K562 (cell line): ENCODE data around the gene PPAT. TPM values are rescaled to one million over a fixed set of nuclear protein-coding genes. Genes with fewer than 3 reads are reported as not detected.
A peak's percentile ranks its signal among the peaks of the same experiment; 100 is the strongest.

Source experiments
- CC2D1A ChIP-seq: fragments of 450-650 bp; IDR thresholded peaks from 2 replicates; pipeline ENCODE4 v1.6.1; 2017; ENCODE audit warnings: mild to moderate bottlenecking
- CEBPG ChIP-seq, 3 experiments: fragments of 200-800 bp in 1 of 3; sonication (Bioruptor generic) in 1 of 3; sonication (generic) in 1 of 3; formaldehyde crosslinking in 1 of 3; IDR thresholded peaks in 2 of 3; conservative IDR thresholded peaks in 1 of 3; 2 replicates each; pipeline versions ENCODE4 v1.6.1 to v1.8.0; 2016 to 2022; ENCODE audit warnings: missing compliant biosample characterization in 2 of 3, missing genetic modification characterization in 2 of 3, mild to moderate bottlenecking in 1 of 3, missing genetic modification reagents in 1 of 3
- E2F6 ChIP-seq, 2 experiments: IDR thresholded peaks; 2 replicates each; pipeline ENCODE4 v1.6.1; 2011; ENCODE audit warnings: borderline replicate concordance in 1 of 2, control low read depth in 1 of 2, low read depth in 1 of 2, low read length in 1 of 2, mild to moderate bottlenecking in 1 of 2, mixed read lengths in 1 of 2, moderate library complexity in 1 of 2; ENCODE audit not compliant: insufficient read depth in 1 of 2, insufficient read length in 1 of 2, poor library complexity in 1 of 2, severe bottlenecking in 1 of 2; ENCODE audit errors: extremely low read depth in 1 of 2
- EZH2 ChIP-seq: IDR thresholded peaks from 2 replicates; pipeline ENCODE4 v1.6.1; 2012; ENCODE audit warnings: low read depth, mild to moderate bottlenecking, inconsistent platforms, low read length, borderline replicate concordance
- GATAD2B ChIP-seq: fragments of 450-650 bp; IDR thresholded peaks from 2 replicates; pipeline ENCODE4 v1.6.1; 2017; ENCODE audit warnings: mild to moderate bottlenecking, borderline replicate concordance
- GTF2B ChIP-seq: IDR thresholded peaks from 2 replicates; pipeline ENCODE4 v1.6.1; 2011; ENCODE audit not compliant: insufficient read length; ENCODE audit errors: extremely low read depth
- HDAC1 ChIP-seq, 2 experiments: fragments of 450-650 bp; IDR thresholded peaks; 2 replicates each; pipeline ENCODE4 v1.6.1; 2016 to 2017; ENCODE audit warnings: inconsistent platforms in 1 of 2, mild to moderate bottlenecking in 1 of 2, moderate library complexity in 1 of 2
- HNRNPLL ChIP-seq: fragments of 200-400 bp; formaldehyde crosslinking; IDR thresholded peaks from 2 replicates; pipeline ENCODE4 v1.6.1; 2017; ENCODE audit warnings: low read length, low read depth, mild to moderate bottlenecking; ENCODE audit not compliant: poor library complexity, severe bottlenecking
- LCOR ChIP-seq: sonication (generic); formaldehyde crosslinking; IDR thresholded peaks from 2 replicates; pipeline ENCODE4 v1.8.0; 2022; ENCODE audit warnings: mild to moderate bottlenecking, missing genetic modification reagents
- MBD1 ChIP-seq: fragments of 250-450 bp; sonication (Bioruptor Pico); IDR thresholded peaks from 2 replicates; pipeline ENCODE4 v1.8.0; 2022; ENCODE audit warnings: inconsistent platforms
- NELFE ChIP-seq: IDR thresholded peaks from 2 replicates; pipeline ENCODE4 v1.6.1; 2011; ENCODE audit warnings: mild to moderate bottlenecking; ENCODE audit not compliant: insufficient read depth, insufficient read length
- RNF2 ChIP-seq: sonication (generic); IDR thresholded peaks from 2 replicates; pipeline ENCODE4 v1.6.1; 2016
- USF2 ChIP-seq: sonication (generic); formaldehyde crosslinking; IDR thresholded peaks from 2 replicates; pipeline ENCODE4 v1.5.0; 2020; ENCODE audit warnings: missing genetic modification reagents
- ZBTB1 ChIP-seq: sonication (generic); formaldehyde crosslinking; IDR thresholded peaks from 2 replicates; pipeline ENCODE4 v1.8.1; 2023; ENCODE audit warnings: missing genetic modification reagents, low read depth, mild to moderate bottlenecking, borderline replicate concordance
- ZBTB2 ChIP-seq: fragments of 450-650 bp; IDR thresholded peaks from 2 replicates; pipeline ENCODE4 v1.6.1; 2016; ENCODE audit warnings: antibody characterized with exemption
- ZKSCAN1 ChIP-seq: fragments of 150-350 bp; IDR thresholded peaks from 2 replicates; pipeline ENCODE4 v1.6.1; 2016; ENCODE audit warnings: low read depth, low read length
- ZNF124 ChIP-seq: sonication (generic); formaldehyde crosslinking; IDR thresholded peaks from 2 replicates; pipeline ENCODE4 v1.8.1; 2022; ENCODE audit warnings: missing genetic modification reagents
- ZNF324 ChIP-seq: fragments of 250-450 bp; sonication (Bioruptor Pico); IDR thresholded peaks from 2 replicates; pipeline ENCODE4 v1.4.0; 2020; ENCODE audit warnings: mild to moderate bottlenecking
- ZNF41 ChIP-seq: fragments of 250-450 bp; sonication (Bioruptor Pico); conservative IDR thresholded peaks from 2 replicates; pipeline ENCODE4 v1.4.0; 2020; ENCODE audit warnings: mild to moderate bottlenecking
- ZNF57 ChIP-seq: fragments of 450-650 bp; formaldehyde crosslinking; IDR thresholded peaks from 2 replicates; pipeline ENCODE4 v1.4.0; 2020; ENCODE audit warnings: mild to moderate bottlenecking, moderate library complexity
- ZNF695 ChIP-seq: fragments of 450-650 bp; formaldehyde crosslinking; IDR thresholded peaks from 2 replicates; pipeline ENCODE4 v1.4.0; 2020; ENCODE audit warnings: mild to moderate bottlenecking, moderate library complexity
- ZNF717 ChIP-seq: fragments of 250-450 bp; sonication (Bioruptor Pico); IDR thresholded peaks from 2 replicates; pipeline ENCODE4 v1.5.0; 2021
- polyA plus RNA-seq, 8 experiments: library from polyadenylated mRNA; depleted of rRNA in 4 of 8; stranded (reverse) in 5 of 8; unstranded in 3 of 8; fragments of >200 nt; fragmentation: Nextera tagmentation in 2 of 8; fragmentation: Illumina TruSeq in 1 of 8; extraction: Ambion mirVana in 2 of 8; extraction: Trizol in 1 of 8; gene quantifications; 2 replicates each; pipeline versions ENCODE4 v1.2.1 to v1.2.3, GENCODE V29; 2011 to 2014; ENCODE audit warnings: inconsistent platforms in 1 of 8, missing spikeins in 1 of 8
- total RNA-seq, 7 experiments: library from RNA; depleted of rRNA in 6 of 7; stranded (reverse); fragments of >200 nt in 6 of 7; fragmentation: Illumina TruSeq in 2 of 7; extraction: Trizol in 2 of 7; gene quantifications; 2 replicates each; pipeline versions ENCODE4 v1.2.1 to v1.2.3, GENCODE V29; 2011 to 2021; ENCODE audit warnings: low replicate concordance in 1 of 7

PPAT gene
- total and polyA plus RNA-seq, 9 of the 15 experiments (the other 6 are each of a cell fraction or from before 2014, with no cell fraction given) = 36.2 to 75.8 (median 55.5) TPM

GRCh38 chr4:56435140-56435926 is at the start of gene PPAT (continued):
- no peak; the same call in 1 of the 2 replicates for TF ChIP-seq USF2 (CRISPR knock-in tag)
- no peak for TF ChIP-seq ZNF695
- TF ChIP-seq HNRNPLL = no peak
- TF ChIP-seq EZH2 = no peak
- no peak for TF ChIP-seq ZNF717 (CRISPR knock-in tag)
- TF ChIP-seq MBD1 (CRISPR knock-in tag) = no peak
- peak; percentile 10 for TF ChIP-seq RNF2
- TF ChIP-seq NELFE = no peak
- no peak for TF ChIP-seq ZKSCAN1
- no peak for TF ChIP-seq ZNF324 (CRISPR knock-in tag)
- TF ChIP-seq LCOR (CRISPR knock-in tag) = peak; percentile 66; the same call in 1 of the 2 replicates
- no peak for TF ChIP-seq GTF2B
- peak; percentile 87 to 93 for TF ChIP-seq E2F6 (IDR thresholded peaks at IDR 0.05; ENCODE audit: borderline replicate concordance in 1 of 2, extremely low read depth in 1 of 2, insufficient read depth in 1 of 2, insufficient read length in 1 of 2, low read depth in 1 of 2, low read length in 1 of 2, poor library complexity in 1 of 2, severe bottlenecking in 1 of 2)
- TF ChIP-seq ZNF57 (CRISPR knock-in tag) = no peak
- TF ChIP-seq CEBPG (CRISPR knock-in tag; IDR thresholded peaks at IDR 0.05) = no peak
- TF ChIP-seq CEBPG (tag; conservative IDR thresholded peaks at IDR 0.05 in 1 of 2, IDR thresholded peaks at IDR 0.05 in 1 of 2) = no peak
- peak; percentile 38; the same call in 1 of the 2 replicates for TF ChIP-seq ZBTB1 (CRISPR knock-in tag)
- TF ChIP-seq ZBTB2 = peak; percentile 59; the same call in 1 of the 2 replicates
- 0 out of 2 replicates have a peak, but pooled peaks have one; percentile 20 for TF ChIP-seq CC2D1A
- no peak for TF ChIP-seq ZNF41 (CRISPR knock-in tag)
- no peak for TF ChIP-seq ZNF124
- peak in 1 of 2 experiments; percentile 95; a peak in 2 of 4 replicates for TF ChIP-seq HDAC1 (IDR thresholded peaks at IDR 0.05)
- no peak for TF ChIP-seq GATAD2B
